Measurements from ENCODE around the gene PTPN6.
"Not testable (repeated sequence)": the region's sequence is repeated elsewhere in the genome, so short reads cannot be mapped to it uniquely, and the experiment has no call there.

PTPN6 gene

DNA sequence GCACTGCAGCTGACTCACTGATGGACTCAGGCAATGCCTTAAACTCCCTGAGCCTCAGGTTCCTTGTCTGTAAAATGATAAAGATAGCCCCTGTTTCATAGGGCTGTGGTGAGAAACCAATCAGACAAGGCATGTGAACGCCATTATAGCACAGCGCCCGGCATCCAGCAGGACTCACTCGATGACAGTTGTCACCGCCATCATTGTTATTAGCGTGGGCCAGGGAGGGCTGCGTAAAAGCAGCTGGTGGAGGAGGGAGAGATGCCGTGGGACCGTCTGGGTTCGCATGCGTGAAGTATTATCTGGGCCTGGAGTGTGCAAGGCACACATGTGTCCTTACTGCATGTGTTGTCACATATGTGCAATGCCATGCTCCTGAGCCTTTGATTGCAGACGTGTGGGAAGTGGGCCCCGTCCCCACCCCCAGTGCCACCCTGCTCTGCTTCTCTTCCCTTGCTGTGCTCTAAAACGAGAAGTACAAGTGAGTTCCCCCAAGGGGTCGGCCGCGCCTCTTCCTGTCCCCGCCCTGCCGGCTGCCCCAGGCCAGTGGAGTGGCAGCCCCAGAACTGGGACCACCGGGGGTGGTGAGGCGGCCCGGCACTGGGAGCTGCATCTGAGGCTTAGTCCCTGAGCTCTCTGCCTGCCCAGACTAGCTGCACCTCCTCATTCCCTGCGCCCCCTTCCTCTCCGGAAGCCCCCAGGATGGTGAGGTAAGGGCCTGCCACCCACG is at the start of gene PTPN6:
Gene PTPN6 (plus strand): TSS at position 546 of the 730 bp plus-strand sequence. CDS start 157 bp downstream, at position 703.
- peak; percentile 77 for DNase-seq

DNA sequence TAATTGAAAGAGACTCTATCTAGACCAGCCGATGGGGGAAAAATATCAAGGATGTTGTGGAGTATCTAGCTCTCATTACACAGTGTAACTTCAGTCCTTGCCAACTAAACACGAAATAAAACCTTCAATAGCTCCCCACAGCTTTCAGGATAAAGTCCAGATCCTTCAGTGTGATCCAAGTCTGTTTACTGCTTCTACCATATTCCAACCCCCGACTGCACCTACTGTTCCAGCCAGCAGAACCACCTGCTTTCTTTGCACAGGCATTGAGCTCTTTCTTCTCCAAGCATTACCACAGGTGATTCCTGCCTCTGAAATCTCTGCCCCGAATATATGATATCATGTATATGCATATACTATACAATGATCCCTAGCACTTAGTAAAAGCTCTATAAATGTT is 48.7 kb upstream of the PTPN6 start:
- no peak for DNase-seq

DNA sequence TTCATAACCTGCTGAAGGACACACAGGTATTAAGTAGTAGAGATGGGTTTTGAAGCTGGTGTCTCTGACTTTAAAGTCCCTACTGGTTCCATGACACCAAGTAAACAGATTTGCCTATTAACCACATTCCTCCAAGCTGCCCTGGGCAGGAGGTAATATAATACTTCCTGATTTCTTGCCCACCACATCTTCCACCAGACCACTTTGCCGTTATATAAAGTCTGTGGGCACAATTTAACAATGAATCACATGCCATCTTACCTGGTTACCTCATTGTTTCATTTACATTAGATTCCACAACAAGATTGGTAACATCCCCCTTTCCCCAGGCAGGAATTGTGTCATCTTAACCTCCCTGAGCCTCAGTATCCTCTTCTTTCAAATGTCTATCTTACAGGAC is 47.4 kb upstream of the PTPN6 start:
- no peak for DNase-seq

DNA sequence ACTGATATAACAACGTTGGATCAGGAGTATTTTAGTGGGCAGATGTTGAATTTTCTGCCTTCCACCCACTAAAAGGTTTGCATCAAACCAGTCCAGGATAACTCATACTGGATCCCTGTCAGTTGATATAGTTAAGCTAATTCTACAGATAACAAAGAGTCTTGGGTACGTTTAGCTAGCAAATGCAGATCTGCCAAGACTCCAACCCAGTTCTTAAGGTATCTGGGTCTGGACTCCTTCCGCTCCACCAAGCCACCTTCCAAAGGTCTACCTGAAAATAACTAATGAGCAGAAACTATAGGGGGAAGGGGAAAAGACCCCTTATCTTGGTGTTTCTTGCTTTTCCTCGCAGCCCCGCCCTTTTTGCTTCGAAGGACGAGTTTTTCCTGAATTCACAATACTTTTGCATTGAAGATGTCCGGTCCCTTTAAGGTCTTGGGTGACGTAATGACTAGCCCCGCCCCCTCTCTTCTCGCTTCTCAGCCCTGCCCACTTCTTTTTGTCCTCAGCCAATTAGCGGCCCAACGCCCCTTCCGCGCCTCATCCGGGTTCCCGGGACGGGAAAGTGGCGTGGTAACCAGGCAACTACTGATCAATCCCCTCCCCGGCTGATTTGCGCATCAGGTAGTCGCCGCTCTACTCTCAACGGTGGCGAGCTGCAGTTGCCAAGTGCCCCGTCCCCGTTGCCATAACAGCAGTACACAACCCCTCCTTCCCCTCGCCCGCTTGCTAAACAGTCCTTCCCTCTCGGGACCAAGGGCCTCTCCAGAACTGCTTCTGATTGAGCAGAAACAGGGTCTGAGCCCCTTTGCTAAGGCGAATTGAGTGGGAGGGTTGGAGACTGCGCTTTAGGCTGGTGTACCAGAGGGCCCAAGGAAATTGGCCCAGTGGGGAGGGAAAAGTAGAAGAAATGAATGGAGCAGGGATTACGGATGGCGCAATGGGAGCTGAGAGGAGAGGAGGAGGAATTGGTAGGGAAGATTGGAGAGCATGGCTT is 46.6 kb upstream of the PTPN6 start, which contains the start of gene LRRC23:
Gene LRRC23 (plus strand): TSS at position 543 of the 997 bp plus-strand sequence. CDS start 812 bp downstream, outside the sequence.
- peak; percentile 98 for DNase-seq

DNA sequence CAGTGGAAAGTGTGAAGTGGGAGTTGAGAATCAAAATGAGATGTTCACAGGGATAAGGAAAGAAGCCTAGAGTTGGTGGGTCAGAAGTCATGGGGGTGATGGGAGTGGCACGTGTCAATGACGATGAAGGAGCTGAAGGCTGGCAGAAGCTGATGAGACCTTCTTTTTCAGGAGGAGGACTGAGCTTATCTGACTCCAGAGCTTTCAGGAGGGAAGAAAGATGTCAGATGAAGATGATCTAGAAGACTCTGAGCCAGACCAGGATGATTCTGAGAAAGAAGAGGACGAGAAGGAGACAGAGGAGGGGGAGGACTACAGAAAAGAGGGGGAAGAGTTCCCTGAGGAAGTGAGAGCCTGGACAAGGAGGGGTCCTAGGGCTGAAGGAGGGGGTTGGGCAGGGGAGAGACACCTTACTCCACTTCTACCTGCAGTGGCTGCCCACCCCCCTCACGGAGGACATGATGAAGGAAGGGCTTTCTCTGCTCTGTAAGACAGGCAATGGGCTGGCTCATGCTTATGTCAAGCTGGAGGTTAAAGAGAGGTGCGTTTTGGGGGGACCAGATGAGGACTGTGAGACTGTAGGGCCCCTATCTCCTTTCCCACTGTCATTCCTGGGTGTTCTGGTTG is 45.6 kb upstream of the PTPN6 start:
- no peak for DNase-seq

DNA sequence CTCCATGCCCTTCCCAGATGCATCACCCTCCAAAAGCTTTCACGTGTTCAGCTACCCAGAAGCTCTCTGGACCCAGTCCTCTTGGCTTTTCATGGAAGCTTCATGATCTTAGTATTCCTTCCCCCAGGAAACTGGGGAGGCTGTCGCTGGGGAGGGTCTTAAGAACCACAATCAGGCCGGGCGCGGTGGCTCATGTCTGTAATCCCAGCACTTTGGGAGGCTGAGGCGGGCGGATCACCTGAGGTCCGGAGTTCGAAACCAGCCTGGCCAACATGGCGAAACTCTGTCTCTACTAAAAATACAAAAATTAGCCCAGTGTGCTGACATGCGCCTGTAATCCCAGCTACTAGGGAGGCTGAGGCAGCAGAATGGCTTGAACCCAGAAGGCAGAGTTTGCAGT is 43.0 kb upstream of the PTPN6 start:
- not testable (repeated sequence) for DNase-seq

DNA sequence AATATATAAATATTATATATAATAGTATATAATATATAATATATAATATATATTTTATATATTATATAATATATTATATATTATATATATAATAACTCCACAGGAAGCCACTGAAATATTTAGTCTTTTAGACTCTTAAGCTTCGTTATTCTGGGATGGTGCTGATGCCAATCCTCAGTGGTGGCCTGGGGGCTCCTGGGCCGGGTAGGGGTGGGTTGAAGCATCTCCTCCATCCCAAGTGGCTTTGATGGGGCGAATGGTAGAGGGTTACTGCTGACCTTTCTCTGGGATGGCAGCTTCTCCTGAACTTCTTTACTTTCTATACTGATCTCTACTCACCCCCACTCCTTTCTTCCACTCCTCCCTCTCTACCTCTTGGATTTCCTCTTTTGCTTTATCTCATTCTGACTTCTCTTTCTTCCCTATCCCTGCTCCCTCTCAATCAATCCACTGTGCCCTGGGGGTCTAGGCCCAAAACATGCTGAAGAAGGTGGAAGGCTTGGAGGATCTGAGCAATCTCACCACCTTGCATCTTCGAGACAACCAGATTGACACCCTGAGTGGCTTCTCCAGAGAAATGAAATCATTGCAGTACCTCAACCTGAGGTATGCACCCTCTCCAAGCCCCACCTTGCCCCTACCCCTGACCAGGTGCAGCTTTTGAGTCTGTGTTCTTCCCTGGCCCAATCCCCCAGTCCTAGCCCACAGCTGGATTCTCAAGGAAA is 41.6 kb upstream of the PTPN6 start:
- no peak for DNase-seq

DNA sequence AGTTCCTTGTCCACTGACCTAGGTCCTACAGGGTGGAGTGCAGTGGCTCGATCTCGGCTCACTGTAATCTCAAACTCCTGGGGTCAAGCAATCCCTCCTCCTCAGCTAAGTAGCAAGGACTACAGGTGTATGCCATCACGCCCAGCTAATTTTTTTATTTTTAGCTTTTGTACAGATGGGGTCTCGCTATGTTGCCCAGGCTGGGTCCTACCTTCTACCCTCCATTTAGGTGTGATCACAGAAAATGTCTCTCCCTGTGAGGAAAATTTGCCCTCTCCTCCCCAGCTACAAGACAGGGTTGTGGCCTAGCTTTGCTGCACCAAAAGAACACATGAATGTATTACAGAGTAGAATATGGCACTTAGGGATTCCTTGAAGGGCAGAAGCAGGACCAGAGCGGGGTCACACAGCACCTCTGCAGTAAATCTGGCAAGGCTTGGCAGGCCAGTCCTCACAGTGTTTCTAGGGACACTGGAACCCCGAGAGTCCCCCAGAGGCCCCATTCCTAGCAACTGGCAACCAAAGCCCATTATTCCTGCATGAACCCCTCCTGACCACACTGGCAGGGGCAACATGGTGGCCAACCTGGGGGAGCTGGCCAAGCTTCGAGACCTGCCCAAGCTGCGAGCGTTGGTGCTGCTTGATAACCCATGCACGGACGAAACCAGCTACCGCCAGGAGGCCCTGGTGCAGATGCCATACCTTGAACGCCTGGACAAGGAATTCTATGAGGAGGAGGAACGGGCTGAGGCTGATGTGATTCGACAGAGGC is 38.8 kb upstream of the PTPN6 start:
- no peak for DNase-seq

DNA sequence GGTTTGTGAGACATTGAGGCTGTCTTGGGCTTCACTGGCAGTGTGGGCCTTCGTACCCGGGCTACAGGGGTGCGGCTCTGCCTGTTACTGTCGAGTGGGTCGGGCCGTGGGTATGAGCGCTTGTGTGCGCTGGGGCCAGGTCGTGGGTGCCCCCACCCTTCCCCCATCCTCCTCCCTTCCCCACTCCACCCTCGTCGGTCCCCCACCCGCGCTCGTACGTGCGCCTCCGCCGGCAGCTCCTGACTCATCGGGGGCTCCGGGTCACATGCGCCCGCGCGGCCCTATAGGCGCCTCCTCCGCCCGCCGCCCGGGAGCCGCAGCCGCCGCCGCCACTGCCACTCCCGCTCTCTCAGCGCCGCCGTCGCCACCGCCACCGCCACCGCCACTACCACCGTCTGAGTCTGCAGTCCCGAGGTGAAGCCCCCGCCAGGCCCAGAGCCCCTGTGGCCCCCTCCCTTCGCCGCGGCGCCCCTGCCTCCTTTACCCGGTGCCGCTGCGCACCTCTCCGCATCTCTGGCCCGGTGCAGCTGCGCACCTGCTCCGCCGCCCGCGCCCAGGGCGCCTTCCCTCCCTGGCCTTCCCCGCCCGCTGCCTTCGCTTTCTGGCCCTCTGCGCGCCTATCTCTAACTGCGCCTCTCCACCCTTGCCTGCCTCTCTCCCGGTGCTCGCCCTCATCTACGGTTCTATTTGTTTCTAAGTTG is 36.8 kb upstream of the PTPN6 start, which contains the start of gene ENO2:
Gene ENO2 (plus strand): TSS at position 335 of the 701 bp plus-strand sequence. CDS start 1,253 bp downstream, outside the sequence.
- DNase-seq = peak; percentile 78

DNA sequence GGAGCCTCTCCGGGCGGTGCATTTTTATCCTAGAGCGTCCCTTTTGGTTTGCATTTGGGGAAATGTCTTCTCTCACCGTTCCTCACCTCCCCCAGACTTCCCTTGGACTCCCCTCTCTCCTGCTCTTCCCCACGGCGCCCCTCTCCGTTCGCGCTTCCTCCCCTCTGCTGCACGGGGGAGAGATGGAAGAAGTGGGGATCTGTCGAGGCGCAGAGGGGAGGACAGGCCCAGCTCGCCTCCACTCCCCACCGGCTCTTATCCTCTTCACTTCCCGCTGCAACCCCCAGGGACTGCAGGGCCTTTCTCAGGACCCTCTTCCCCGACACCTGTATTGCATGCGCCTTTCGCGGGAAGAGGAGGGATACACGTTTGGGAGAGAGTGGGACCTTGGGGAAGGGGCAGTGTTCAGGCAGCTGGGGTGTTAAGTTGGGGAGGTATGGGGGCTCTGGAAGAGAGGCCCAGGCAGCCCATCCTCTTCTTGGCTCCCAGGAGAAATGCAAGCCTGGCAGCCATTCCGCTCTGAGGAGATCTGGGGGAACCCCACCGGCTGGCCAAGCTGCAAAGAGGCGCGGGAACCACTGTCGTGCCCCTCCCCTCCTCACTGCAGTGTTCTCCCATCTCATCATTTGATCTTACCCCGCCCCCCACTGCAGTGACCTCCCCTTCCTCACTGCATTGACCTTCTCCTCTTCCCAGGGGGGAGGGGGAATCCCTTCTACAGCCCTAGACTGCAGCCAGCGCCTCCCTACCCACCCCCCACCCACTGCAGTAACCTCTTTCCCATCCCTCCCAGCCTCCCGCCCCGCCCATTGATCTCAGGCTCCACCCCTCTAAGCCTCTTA is 36.0 kb upstream of the PTPN6 start:
- no peak for DNase-seq

DNA sequence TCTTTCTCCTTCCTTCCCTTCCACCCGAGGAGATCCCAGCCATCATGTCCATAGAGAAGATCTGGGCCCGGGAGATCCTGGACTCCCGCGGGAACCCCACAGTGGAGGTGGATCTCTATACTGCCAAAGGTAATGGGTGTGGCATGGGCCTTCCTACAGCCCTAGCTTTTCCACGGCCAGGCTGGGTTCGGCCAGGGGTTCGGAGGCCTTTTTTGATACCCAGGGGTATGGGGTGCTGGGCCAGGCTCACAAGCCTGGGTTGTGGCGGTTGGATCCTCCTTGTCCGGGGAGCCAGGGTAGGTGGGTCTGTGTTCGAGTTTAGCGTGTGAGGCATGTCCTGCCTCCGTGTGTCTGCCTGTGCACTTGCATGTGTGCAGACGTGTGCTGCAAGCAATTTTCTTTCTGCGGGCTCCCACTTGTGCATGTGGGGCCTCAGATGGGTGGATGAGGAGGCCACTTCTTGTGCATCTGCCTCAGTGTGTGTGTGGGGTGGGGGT is 35.3 kb upstream of the PTPN6 start:
- no peak for DNase-seq

DNA sequence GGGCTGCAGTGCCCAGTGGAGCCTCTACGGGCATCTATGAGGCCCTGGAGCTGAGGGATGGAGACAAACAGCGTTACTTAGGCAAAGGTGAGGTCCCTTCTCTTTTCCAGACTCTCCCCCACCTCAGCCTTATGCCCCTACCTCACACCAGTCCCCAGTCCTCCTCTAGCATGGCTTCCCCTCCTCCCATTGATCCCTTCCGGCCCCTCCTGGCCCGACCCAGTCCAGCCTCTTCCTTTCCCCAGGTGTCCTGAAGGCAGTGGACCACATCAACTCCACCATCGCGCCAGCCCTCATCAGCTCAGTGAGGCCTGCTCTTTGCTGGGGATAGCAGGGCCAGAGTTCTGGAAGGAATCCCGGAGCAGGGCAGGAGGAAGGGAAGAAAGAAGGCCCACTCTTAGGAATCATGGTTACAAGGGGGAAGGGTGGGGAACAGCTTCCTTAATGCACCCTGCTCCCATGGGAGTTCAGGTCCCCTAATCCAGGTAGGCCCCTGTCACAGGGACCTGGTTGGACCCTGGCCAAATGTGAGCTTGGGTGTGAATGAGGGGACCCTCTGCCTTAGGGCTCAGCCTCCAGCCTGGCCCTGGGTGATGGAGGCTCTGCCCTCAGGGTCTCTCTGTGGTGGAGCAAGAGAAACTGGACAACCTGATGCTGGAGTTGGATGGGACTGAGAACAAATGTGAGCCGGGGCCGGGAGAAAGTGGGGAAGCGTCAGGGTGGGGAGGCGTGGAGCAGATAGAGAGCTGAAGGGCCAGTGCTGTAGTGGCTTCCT is 34.5 kb upstream of the PTPN6 start:
- no peak for DNase-seq

DNA sequence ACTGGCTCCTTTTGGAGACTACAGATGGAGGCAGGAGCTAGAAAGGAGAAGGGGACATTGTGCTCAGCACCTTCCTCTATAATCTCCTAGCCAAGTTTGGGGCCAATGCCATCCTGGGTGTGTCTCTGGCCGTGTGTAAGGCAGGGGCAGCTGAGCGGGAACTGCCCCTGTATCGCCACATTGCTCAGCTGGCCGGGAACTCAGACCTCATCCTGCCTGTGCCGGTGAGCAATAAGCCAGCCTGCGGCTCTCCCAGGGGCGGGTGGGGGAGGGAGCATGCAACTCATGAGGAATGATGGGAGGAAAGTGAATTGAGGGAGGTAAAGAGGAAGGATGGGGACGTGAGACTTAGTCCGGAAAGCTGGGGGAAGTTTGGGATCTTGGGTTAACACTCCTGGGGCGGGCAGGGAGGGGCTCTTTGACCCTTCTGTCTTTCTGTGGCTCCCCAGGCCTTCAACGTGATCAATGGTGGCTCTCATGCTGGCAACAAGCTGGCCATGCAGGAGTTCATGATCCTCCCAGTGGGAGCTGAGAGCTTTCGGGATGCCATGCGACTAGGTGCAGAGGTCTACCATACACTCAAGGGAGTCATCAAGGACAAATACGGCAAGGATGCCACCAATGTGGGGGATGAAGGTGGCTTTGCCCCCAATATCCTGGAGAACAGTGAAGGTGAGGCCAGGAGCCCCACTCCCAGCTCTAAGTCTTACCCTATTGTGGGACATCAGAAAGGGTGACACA is 33.5 kb upstream of the PTPN6 start:
- no peak for DNase-seq

DNA sequence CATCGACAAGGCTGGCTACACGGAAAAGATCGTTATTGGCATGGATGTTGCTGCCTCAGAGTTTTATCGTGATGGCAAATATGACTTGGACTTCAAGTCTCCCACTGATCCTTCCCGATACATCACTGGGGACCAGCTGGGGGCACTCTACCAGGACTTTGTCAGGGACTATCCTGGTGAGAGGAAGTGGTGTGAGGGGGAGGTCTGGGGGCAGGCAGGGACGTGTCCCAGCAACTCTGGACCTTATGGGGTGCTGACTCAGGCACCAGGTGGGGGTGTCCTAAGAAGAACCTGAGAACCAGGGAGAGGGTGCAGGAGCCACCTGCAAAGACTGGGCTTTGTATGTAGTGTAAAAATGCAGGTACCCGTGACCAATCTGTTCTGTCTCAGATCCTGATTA is 31.6 kb upstream of the PTPN6 start:
- no peak for DNase-seq

DNA sequence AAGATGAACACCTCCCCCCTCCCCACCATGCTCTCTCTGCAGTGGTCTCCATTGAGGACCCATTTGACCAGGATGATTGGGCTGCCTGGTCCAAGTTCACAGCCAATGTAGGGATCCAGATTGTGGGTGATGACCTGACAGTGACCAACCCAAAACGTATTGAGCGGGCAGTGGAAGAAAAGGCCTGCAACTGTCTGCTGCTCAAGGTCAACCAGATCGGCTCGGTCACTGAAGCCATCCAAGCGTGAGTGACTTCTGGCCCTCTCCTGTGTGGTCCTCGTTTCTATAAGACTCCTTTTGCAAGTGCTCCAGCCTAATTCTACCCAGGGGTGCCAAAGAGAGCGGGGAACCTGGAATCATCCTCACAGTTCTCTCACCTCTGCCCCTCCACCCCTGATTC is 29.6 kb upstream of the PTPN6 start:
- DNase-seq = no peak

DNA sequence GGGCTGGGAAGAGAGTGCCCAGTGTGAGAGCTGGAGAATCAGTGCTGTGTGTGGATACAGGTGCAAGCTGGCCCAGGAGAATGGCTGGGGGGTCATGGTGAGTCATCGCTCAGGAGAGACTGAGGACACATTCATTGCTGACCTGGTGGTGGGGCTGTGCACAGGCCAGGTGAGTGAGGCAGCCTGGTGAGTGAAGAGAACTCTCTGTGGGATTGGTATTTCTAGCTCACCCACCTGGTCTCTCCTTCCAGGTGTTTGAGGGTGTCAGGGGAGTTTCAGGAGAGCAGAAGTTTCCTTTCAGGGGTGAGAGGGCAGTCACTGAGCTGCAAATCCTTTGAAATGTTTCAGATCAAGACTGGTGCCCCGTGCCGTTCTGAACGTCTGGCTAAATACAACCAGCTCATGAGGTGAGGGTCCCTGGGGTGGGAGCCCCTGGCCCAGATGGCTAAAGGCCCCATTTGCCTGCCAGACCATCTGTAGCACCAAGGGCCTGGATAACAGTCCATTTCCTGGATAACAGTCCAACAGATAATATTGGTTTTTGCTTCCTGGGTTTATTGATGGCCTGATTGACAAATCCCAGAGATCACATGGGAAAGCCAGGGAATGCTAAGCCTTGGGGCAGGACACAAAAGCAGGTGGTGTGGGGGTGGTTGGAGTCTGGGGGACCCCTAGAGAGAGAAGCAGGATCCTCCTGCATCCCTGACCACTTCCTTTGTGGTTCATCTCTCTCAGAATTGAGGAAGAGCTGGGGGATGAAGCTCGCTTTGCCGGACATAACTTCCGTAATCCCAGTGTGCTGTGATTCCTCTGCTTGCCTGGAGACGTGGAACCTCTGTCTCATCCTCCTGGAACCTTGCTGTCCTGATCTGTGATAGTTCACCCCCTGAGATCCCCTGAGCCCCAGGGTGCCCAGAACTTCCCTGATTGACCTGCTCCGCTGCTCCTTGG is 28.9 kb upstream of the PTPN6 start:
- no peak for DNase-seq

Measured in activated CD4-positive, alpha-beta T cell treated with anti-CD3 and anti-CD28 coated beads, Interleukin-2, amount 50 U/mL, for 16 hours (primary cell).